Natural killer cell (primary cell): ENCODE measurements around the gene UNC13C. TPM values are rescaled to one million over a fixed set of nuclear protein-coding genes. Genes with fewer than 3 reads are reported as not detected.

Experiments
- ATAC-seq, 3 donors: fragments of 150-1000 bp in 2 of 3; fragments of 200-7000 bp in 1 of 3; cut with Tn5 transposase; 1 replicate in 1 of 3; 2 replicates in 2 of 3; pipeline ENCODE4 v1.10.0; 2021; ENCODE audit warnings: mild to moderate bottlenecking in 2 of 3, moderate library complexity in 2 of 3
- DNase-seq, 2 donors: peaks; one replicate each; pipeline versions ENCODE4 v3.0.0 to v3.0.0-alpha.2; 2013 to 2021; ENCODE audit warnings: mixed read lengths in 1 of 2
- H3K27ac ChIP-seq: one replicate; pipeline ENCODE4 v1.5.1; 2013; ENCODE audit warnings: mild to moderate bottlenecking, low read length
- H3K27me3 ChIP-seq: one replicate; pipeline ENCODE4 v1.6.1; 2013; ENCODE audit warnings: low read length; ENCODE audit not compliant: control insufficient read depth, insufficient read depth
- H3K36me3 ChIP-seq: one replicate; pipeline ENCODE4 v1.6.1; 2013; ENCODE audit warnings: low read length; ENCODE audit not compliant: control insufficient read depth, insufficient read depth
- H3K4me1 ChIP-seq: one replicate; pipeline ENCODE4 v1.6.1; 2013; ENCODE audit warnings: low read length; ENCODE audit not compliant: control insufficient read depth, insufficient read depth
- H3K4me3 ChIP-seq: one replicate; pipeline ENCODE4 v1.5.1; 2013; ENCODE audit warnings: low read length
- H3K9me3 ChIP-seq: one replicate; pipeline ENCODE4 v1.6.1; 2013; ENCODE audit warnings: low read length; ENCODE audit not compliant: control insufficient read depth, insufficient read depth
- H3K27ac Mint-ChIP-seq, 2 donors: one replicate each; pipeline ENCODE4 v1.8.0; 2022; ENCODE audit warnings: mild to moderate bottlenecking in 2 of 2, mixed read lengths in 2 of 2, moderate library complexity in 1 of 2
- H3K27me3 Mint-ChIP-seq, 2 donors: one replicate each; pipeline ENCODE4 v1.8.0; 2022; ENCODE audit warnings: low read depth in 2 of 2, mixed read lengths in 2 of 2
- H3K36me3 Mint-ChIP-seq: one replicate; pipeline ENCODE4 v1.8.0; 2022; ENCODE audit warnings: mixed read lengths
- H3K4me1 Mint-ChIP-seq, 2 donors: one replicate each; pipeline ENCODE4 v1.8.0; 2022; ENCODE audit warnings: mixed read lengths in 2 of 2
- H3K4me3 Mint-ChIP-seq: one replicate; pipeline ENCODE4 v1.8.0; 2022; ENCODE audit warnings: mild to moderate bottlenecking, moderate library complexity, mixed read lengths
- H3K9me3 Mint-ChIP-seq, 2 donors: one replicate each; pipeline ENCODE4 v1.8.0; 2022; ENCODE audit warnings: mixed read lengths in 2 of 2
- CTCF ChIP-seq: fragments of 200-600 bp; IDR thresholded peaks from one replicate; pipeline ENCODE4 v1.8.0; 2022; ENCODE audit warnings: antibody characterized with exemption
- WGBS: methylation state at CpG from one replicate; pipeline ENCODE4 v1.1.7; 2013; ENCODE audit warnings: missing lambda C conversion rate; ENCODE audit not compliant: insufficient coverage; 5-methylcytosine and 5-hydroxymethylcytosine counted together
- intact Hi-C: fragments of 100-400 bp; cut with micrococcal nuclease; formaldehyde crosslinking; loops from one replicate; pipeline ENCODE4 v1.14.2; 2022
- total RNA-seq, 4 donors: library from RNA; stranded (reverse); fragments of 120-200 nt in 1 of 4; gene quantifications; one replicate each; pipeline versions ENCODE4 v1.2.3 to v1.2.4, GENCODE V29; 2013 to 2022

UNC13C gene
- total RNA-seq, 3 donors from 2014 or later (not counting 1 experiment from before 2014, with no cell fraction given), result not detected

- H3K27ac Mint-ChIP-seq, result no peak overlapping the region
- peaks cover 4 to 10% of the 10 kb centered on the region in 2 donors for H3K9me3 Mint-ChIP-seq
- intact Hi-C loops, result no loop called here
- Histone ChIP-seq H3K27ac (no peak overlapping the region), H3K4me1 (no peaks in the 10 kb centered on the region), H3K9me3 (no peaks in the 10 kb centered on the region), H3K4me3 (no peak overlapping the region), H3K36me3 (no peaks in the 10 kb centered on the region), H3K27me3 (no peaks in the 10 kb centered on the region)
- no peaks in the 10 kb centered on the region for H3K4me1 Mint-ChIP-seq
- no peak overlapping the region for H3K4me3 Mint-ChIP-seq
- no peaks in the 10 kb centered on the region for H3K27me3 Mint-ChIP-seq
- TF ChIP-seq CTCF, result no peak
- H3K36me3 Mint-ChIP-seq, result no peaks in the 10 kb centered on the region
- ATAC-seq (no peak), DNase-seq (no peak)
- WGBS, result 93% methylated on average over 1 of the region's 1 CpG
Measured at GRCh38 chr15:54017251-54017650, 39.0 kb downstream of the UNC13C start.

GRCh38 chr15:54017959-54018358, 39.7 kb downstream of the UNC13C start:
- Histone ChIP-seq H3K27ac (no peak overlapping the region), H3K4me3 (no peak overlapping the region), H3K9me3 (no peaks in the 10 kb centered on the region), H3K27me3 (no peaks in the 10 kb centered on the region), H3K36me3 (no peaks in the 10 kb centered on the region), H3K4me1 (no peaks in the 10 kb centered on the region)
- no peak overlapping the region for H3K4me3 Mint-ChIP-seq
- WGBS, result 53% methylated on average over 3 of the region's 3 CpGs
- intact Hi-C loops, result no loop called here
- no peaks in the 10 kb centered on the region for H3K27me3 Mint-ChIP-seq
- DNase-seq (no peak), ATAC-seq (no peak)
- no peaks in the 10 kb centered on the region for H3K36me3 Mint-ChIP-seq
- H3K27ac Mint-ChIP-seq, result no peak overlapping the region
- TF ChIP-seq CTCF, result no peak
- H3K9me3 Mint-ChIP-seq, result peaks cover 9 to 15% of the 10 kb centered on the region in 2 donors
- H3K4me1 Mint-ChIP-seq, result no peaks in the 10 kb centered on the region

GRCh38 chr15:54026258-54026657, 48.0 kb downstream of the UNC13C start:
- H3K4me3 Mint-ChIP-seq, result no peak overlapping the region
- no peaks in the 10 kb centered on the region for H3K36me3 Mint-ChIP-seq
- no peaks in the 10 kb centered on the region for H3K9me3 ChIP-seq
- H3K27ac ChIP-seq, result no peak overlapping the region
- H3K4me1 Mint-ChIP-seq, result no peaks in the 10 kb centered on the region
- intact Hi-C loops, result no loop called here
- H3K27me3 ChIP-seq, result no peaks in the 10 kb centered on the region
- peaks cover 7 to 14% of the 10 kb centered on the region in 2 donors for H3K9me3 Mint-ChIP-seq
- no peaks in the 10 kb centered on the region for H3K27me3 Mint-ChIP-seq
- whole genome bisulfite sequencing, result 100% methylated on average over 3 of the region's 3 CpGs
- no peaks in the 10 kb centered on the region for H3K36me3 ChIP-seq
- no peak for ATAC-seq
- no peaks in the 10 kb centered on the region for H3K4me1 ChIP-seq
- no peak overlapping the region for H3K27ac Mint-ChIP-seq
- no peak for DNase-seq
- H3K4me3 ChIP-seq, result no peak overlapping the region
- no peak for TF ChIP-seq CTCF

- no peak overlapping the region for H3K4me3 ChIP-seq
- no peaks in the 10 kb centered on the region for H3K36me3 Mint-ChIP-seq
- H3K9me3 Mint-ChIP-seq, result peaks cover 7 to 12% of the 10 kb centered on the region in 2 donors
- H3K27me3 ChIP-seq, result no peaks in the 10 kb centered on the region
- no peak overlapping the region for H3K4me3 Mint-ChIP-seq
- H3K27ac ChIP-seq, result no peak overlapping the region
- intact Hi-C loops, result no loop called here
- H3K4me1 ChIP-seq, result no peaks in the 10 kb centered on the region
- WGBS, result 0% methylated on average over 1 of the region's 2 CpGs
- H3K27ac Mint-ChIP-seq, result no peak overlapping the region
- no peaks in the 10 kb centered on the region for H3K9me3 ChIP-seq
- H3K27me3 Mint-ChIP-seq, result no peaks in the 10 kb centered on the region
- DNase-seq (no peak), ATAC-seq (no peak)
- TF ChIP-seq CTCF, result no peak
- no peaks in the 10 kb centered on the region for H3K36me3 ChIP-seq
- H3K4me1 Mint-ChIP-seq, result no peaks in the 10 kb centered on the region
Measured at GRCh38 chr15:54026891-54027290, 48.6 kb downstream of the UNC13C start.
